Pulmonary artery endothelial cell (primary cell): ENCODE measurements around the gene ERC1. TPM values are rescaled to one million over a fixed set of nuclear protein-coding genes. Genes with fewer than 3 reads are reported as not detected.
"Not testable (repeated sequence)": the region's sequence is repeated elsewhere in the genome, so short reads cannot be mapped to it uniquely, and the experiment has no call there.

Source experiments
- DNase-seq: peaks from one replicate; pipeline ENCODE4 v3.0.0-alpha.2; 2011; ENCODE audit warnings: low read depth, low spot score
- total RNA-seq: library from RNA; depleted of rRNA; stranded (reverse); fragments of >200 nt; gene quantifications from 2 replicates; pipeline ENCODE4 v1.2.3, GENCODE V29; 2014

Gene ERC1
- total RNA-seq, 1 donor from 2014 or later: 24.1 TPM

DNA sequence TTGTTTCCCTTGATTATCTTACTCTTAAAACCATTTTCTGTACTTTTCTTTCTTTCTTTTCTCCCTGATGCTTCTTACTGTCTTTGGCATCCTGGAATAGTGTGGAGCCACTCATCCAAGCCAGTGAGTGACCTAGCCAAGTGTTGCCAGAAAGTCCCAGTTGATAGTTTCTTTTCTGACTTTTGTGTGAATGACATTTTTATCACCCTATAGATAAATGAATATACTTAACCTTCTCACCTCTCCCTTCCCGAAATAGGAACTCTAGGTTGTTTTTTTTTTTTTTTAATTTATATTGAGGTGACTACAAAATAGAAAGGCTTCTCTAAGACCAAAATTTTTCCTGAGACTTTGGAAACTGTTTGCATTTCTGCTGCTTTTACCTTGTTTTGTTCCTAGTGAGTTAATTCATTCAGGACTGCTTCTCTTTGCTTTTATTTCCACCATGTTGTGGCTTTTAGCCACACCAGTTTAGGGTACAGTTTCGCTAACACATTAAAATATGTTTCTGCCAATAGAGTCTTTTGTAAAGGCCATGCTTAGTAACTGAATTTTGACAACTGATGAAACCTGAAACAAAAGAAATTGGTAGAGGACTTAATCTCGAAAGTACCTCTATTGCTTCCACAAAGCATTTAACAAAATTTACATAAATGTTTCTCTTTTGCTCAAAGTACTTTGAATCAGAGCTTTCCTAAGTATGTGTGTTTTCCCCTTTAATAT is 194.6 kb downstream of the ERC1 start:
- no peak for DNase-seq

DNA sequence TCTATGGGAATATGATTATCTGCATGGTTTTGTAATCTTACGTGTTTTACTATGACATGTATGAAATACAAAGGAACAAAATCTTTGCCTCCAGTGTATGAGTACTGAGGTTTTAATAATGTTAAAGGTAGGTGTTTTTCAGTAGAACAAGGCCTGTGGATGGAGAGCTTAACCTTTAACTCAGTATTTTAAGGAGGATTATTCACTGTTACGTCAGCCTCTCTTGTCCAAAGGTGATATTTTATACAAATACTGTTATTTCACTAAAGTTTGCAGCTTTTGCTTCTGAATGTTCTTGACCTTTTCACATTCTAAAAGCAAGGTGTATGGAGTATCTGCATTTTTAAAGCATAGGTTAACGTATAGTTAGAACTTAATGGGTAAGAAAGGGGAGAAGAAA is 195.3 kb downstream of the ERC1 start:
- DNase-seq: no peak

DNA sequence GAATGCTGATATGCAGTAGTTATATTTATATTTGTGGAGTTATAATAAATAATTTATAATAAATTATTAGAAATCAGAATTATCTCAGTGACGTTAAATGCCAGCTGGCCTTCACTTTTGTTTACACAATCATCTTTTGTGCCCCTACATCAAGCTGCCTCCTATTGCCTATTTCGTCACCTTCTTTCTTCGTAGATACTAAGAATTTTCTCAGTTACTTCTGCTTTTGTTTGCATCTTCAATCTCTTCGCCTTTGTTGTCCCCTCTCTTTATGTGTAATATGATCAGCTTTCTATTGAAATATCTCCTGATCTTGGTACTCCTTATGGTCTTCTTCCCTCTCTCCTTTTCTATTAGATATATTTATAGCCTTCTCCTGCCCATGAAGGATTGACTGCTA is 197.0 kb downstream of the ERC1 start:
- DNase-seq: no peak

DNA sequence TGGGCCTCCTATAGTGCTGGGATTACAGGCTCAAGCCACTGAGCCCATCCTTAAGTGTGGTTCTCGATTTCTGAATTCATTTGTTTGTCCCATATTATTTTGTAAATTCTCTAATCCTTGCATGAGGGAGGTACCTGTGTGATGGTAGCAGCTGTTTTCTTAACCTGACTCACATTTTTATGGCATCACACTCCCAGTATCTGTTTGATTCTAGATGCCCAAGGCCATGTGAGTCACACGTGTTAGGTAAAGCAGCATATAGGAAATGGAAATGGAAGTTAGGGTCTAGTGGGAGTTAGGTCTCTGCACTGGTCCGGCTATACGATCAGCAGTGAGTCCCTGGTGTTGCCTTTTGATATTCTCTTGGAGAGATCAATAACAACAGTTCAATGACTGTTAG is 198.1 kb downstream of the ERC1 start:
- DNase-seq: no peak

DNA sequence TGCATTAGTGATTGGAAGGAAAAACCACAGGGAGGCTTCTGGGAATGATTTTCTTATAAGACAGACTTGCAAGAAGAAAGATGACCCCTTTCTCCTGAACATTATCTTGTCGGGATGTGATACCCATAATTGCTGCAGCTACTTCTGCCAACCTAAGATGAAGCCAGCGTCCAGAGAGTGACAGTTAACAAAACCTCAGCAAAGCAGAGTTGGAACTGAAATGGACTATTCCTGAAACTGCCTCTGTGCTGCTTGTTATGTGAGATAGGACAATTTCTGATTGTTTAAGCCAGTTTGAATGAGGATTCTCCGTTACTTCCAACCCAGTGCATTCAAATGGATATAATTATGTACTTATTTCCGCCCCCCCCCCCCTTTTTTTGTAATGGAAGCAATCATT is 204.5 kb downstream of the ERC1 start:
- no peak for DNase-seq

DNA sequence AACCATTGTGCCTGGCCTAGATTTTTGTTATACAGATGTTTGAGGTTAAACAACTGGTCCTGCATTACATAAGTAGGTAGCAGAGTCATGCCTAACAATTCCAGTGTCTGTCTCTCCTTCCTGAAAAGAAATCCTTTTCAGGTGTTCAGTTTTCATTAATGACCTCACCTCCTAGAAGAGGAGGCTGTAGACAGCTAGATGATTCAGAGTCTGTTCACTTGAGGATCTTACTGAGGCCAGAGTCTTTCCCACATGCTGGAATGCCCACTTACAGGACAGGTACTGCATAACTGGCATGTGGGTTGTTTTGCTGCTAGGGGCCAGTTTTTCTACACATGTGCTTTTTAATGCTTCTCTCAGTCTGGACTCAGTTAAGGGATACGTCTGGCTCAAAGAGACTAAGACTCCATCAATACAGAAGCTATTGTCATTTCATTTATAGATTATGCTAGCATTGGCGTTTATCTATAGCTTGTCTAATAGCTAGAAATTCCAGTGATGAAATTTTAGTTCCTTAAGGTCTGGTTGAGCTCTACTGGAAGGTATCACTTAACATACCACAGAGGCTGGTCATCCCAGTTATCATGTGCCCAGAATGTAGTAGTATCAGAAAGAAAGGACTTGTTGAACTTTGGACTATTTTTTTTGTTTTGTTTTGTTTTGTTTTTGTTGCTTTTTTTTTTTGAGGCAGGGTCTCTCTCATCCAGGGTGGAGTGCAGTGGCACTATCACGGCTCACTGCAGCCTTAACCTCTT is 206.4 kb downstream of the ERC1 start:
- DNase-seq: no peak

DNA sequence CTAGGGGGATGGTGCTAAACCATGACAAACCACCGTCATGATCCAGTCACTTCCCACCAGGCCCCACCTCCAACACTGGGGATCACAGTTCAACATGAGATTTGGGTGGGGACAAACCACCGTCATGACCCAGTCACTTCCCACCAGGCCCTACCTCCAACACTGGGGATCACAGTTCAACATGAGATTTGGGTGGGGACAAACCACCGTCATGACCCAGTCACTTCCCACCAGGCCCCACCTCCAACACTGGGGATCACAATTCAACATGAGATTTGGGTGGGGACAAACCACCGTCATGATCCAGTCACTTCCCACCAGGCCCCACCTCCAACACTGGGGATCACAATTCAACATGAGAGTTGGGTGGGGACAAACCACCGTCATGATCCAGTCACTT is 207.8 kb downstream of the ERC1 start:
- DNase-seq: not testable (repeated sequence)

DNA sequence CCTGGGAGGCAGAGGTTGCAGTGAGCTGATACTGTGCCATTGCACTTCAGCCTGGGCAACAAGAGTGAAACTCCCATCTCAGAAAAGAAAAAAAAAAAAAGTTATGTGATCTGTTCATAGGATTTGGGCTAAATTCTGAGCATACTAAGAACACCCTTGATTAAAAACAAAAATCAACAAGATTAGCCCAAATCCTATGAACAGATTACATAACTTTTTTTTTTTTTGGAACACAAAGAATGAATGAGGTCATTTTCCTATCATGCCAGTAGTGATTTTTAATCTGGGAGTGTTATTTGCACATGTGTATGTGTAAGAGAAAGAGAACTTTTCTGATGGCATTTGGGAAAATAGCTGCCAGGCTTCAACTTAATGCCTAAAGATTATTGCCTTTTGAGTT is 208.7 kb downstream of the ERC1 start:
- no peak for DNase-seq

DNA sequence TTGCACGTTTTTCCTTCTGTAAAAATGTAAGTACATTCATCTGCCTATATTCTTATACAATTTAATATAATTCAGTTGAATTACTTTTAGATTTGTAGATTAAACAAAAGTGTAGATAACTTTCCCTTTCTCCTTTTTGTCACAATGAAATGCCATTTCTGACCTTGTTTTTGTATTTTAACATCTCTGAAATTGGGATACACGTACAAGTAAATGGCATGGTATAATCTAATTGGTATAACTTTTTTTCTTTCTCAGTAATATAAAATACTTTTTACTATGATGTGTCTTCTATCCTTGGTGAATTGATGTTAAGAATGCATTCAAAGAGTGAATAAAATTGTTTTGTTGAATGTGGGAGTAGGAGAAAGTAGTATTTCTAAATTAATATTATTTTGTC is 210.0 kb downstream of the ERC1 start:
- no peak for DNase-seq

DNA sequence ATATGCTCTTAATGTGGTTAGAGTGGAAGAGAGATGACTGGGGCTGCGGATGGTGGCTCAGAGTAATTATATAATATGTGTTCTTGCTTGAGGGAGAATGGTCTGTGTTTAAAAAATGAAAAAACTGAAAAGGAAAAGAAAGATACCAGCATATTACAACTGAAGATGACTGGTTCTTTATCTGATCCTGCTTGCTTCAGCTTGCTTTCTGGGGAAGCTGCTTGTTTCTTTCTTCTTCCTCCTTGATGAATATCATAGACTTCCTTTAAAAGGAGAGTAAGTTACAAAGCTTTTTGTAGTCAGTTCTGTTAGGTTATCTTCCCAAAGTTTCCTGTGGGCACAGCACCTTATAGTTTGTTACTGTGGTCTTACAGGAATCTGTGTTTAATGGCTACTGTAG is 210.9 kb downstream of the ERC1 start:
- no peak for DNase-seq

DNA sequence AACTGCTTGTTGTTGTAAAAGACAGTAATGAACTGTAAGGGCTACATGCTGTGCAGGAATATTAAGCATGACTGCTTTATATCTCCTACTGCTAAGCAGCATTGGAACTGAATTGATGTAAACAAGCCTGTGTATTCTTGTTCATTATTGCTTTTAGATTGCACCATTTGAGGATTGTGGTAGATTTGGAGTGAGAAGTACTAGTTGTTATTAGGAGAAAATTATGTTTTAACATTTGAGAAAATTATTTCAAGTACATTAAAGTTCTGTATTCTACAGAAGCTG is 212.7 kb downstream of the ERC1 start:
- no peak for DNase-seq

DNA sequence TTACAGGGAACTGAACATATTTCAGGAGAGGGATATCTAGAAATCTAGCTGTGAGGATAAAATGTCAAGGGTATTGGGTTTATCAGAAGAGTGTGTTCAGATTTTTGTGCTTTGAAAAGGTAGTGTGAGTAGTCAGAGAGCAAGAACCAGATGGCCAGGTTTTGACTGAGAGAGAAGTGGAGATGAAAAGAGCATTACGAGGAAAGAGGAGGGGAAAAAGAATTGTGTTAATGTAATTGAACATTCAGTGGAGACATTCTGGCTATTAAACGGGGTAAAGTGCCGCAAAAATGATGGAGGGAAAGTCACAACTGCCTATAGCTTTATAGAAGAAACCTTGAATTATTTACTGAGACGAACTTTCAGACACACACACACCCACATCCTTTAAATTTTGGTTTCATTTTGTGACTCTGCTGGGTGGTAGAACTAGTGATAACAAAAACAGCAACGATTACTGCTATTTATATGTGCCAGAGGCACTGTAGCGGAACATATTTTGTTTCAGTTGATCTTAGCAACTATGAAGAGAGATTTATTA is 213.6 kb downstream of the ERC1 start:
- no peak for DNase-seq

DNA sequence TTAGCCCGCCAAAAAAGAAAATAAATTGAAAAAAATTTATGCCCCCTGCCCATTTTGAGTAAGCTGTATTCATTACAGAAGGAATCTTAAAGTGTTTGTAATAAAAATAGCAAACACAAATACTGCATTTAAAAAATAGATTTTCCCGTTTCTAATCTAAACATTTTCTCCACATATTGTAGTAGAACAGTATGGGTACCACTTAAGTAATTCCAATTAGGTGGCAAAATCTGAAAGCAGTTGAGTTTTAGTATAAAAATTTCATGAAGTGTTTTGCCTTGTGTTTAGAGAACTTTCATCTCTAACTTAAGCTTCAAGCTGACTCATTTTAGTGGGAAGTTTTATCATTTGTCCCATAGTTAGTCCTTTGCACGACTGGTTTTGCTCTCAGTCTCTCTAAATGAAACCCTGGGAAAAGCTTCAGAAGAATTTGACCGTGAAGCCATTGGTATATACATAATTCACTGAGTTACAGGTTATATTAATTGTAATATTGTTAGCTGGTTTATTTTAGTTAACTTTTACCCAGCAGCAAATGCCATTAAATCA is 214.6 kb downstream of the ERC1 start:
- no peak for DNase-seq

DNA sequence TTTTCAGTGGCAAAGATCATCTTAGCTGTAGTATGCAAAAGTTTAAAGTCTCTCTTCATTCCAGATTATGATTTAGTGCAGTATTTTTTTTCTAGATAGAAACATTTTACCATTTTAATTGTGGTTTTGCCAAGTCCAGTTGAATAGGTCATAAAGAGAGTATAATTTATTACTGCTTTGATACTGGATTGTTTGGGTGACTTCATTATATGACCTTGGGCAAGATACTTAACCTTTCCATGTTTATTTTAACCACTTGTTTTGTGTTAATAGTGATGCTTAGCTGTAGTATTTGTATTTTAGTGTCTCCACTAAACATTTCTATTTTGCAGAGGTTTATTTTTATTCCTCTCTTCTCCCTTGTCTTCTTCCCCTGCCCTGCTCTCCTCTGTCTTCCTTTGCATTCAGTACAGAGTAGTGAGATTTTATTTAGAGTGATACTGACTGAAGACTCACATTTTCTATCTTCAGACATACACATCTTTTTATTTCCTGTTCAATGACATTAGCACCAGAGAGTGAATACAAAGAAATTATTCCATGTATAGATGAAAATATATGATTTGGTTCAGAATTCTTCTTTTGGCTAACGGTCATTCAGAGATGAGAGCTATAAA is 215.2 kb downstream of the ERC1 start:
- DNase-seq: no peak

DNA sequence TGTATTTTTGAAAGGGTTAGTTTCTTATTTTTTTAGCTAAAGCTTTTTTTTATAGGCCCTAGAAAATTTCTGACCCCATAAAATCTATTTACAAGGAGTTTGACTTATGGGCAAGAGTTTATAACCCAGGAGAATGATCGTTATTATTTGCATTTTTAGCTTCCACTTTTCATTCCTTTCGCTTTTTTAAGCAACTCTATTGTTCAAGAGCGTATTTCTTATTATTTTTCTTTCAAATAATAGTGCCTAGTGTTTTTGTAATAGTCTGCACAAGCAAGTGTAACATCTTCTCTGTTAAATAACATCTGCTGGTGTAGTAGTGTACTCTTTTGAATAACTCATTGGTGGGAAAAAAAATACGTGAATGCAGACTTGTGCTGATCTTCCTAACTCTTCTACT is 216.3 kb downstream of the ERC1 start:
- no peak for DNase-seq

DNA sequence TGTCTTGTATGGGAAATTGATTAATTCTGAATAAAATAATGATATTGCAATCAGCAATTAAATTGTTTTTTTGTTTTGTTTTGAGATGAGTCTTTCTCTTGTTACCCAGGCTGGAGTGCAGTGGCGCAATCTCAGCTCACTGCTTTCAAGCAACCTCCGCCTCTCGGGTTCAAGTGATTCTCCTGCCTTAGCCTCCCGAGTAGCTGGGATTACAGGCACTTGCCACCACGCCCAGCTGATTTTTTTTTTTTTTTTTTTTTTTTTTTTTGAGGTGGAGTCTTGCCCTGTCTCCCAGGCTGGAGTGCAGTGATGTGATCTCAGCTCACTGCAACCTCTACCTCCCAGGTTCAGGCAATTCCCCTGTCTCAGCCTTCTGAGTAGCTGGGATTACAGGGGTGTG is 217.7 kb downstream of the ERC1 start:
- not testable (repeated sequence) for DNase-seq

DNA sequence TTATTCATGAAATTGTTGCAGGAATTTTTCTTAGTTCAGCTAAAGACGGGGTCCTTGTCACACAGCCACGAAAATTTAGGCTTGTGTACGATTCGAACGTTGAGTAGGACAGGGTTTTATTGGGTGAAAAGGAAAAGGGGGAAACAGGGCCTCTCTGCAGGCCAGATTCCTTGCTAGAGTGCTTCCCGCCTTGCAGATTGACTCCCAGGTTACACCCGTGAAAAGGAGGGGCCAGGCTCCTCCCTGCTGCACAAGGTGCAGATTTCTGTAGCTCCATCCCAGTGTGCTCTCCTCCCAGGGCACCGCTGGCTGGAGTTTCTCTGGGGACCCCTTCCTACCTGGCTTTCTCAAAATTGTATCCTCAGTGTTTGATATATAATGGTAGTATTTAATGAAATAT is 221.5 kb downstream of the ERC1 start:
- no peak for DNase-seq

DNA sequence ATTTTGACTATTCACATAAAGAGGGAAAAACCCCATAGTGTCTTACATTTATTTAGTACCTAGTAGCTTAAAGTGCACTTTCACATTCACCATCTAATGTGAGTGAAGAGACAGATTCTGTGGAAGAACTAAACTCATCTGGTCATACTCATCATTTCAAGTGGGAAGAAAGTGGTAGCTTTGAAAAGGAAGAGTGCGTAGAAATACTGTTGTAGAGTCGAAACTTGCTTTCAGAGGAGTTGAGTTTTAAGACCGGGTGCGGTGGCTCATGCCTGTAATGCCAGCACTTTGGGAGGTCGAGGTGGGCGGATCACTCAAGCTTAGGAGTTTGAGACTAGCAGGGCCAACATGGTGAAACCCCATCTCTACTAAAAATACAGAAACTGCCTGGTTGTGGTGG is 222.2 kb downstream of the ERC1 start:
- no peak for DNase-seq

DNA sequence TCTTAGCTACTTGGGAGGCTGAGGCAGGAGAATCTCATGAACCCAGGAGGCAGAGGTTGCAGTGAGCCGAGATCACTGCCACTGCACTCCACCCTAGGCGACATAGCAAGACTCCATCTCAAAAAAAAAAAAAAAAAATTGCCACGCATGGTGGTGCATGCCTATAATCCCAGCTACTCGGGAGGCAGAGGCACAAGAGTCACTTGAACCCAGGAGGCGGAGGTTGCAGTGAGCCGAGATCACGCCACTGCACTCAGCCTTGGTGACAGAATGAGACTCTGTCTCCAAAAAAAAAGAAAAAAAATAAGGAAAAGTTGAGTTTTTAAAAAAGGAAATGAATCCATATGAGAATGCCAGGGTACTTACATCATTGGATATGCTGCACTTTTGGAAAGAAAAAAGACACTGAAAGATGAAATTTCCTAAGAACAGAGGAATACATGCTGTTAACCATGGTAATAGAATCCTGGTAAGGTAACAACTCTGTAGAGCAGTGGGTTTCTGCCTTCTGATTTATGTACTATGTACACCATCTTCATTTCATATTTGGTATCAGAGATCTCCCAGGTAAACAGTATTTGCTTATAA is 222.7 kb downstream of the ERC1 start:
- no peak for DNase-seq

DNA sequence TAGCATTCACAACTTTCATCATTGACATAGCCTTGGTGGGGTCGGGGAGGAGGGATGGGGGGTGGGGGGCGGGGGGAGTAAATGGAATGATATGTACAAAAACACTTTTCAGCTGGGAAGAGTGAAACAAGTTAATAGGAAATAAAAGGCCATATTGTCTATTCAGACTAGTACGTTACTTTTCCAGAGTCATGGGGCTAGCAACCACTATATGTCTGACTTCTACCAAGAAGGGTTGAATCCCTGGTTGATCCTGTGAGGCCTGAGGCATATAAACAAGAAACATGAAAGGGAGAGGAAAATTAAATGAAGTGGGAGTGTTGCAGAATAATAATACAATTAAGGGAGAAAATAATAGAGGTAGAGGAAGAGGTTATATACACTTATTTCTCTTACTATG is 225.5 kb downstream of the ERC1 start:
- no peak for DNase-seq

DNA sequence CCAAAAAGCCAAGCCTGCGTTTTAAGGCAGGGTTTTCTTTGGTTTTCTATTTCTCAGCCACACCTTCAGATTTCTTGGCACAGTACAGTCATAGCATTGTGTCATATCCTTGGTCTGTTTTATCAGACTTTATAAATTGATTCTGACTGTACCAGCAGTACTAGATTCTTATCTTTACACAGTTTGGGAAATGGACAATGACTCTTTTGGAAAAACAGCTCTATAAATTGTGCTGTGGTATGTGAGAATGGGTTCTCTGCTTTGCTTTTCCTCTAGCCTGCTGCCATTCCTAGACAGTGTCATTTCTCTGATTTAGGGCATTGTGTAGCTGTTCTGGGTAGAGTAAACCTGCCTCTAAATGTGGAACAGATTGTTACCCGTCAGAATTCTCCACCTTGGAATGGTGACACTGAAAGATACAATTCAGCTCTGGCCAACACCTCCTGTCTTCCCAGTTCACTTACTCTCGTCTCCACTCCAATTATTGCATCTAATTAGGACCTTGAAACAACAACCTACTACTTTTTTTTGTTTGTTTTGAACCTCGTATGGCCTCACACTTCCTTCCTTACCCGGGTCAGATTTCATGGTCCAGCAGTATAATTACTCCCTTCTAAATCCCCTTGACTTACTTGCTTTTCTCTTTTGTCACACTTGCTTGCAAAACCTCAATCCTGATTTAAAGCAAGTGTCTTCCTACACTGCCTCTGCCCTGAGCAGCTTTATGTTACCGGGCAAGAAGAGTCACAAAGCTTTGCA is 226.3 kb downstream of the ERC1 start:
- peak; percentile 77 for DNase-seq
